ENCODE data around the gene UPB1.
A peak's percentile ranks its signal among the peaks of the same experiment; 100 is the strongest.

Gene UPB1

GRCh38 chr22:24494528-24495364, at the start of gene UPB1:
UPB1 (plus strand) TSS chr22:24495332; CDS start chr22:24495404, 72 bp downstream.
- DNase-seq: no peak

GRCh38 chr22:24445481-24446259, 49.5 kb upstream of the UPB1 start:
- no peak for DNase-seq

GRCh38 chr22:24446260-24446611, 48.9 kb upstream of the UPB1 start:
- no peak for DNase-seq

GRCh38 chr22:24450610-24451009, 44.5 kb upstream of the UPB1 start:
- DNase-seq: no peak

- DNase-seq: no peak
Measured at GRCh38 chr22:24451162-24451561, 44.0 kb upstream of the UPB1 start.

- DNase-seq: no peak
Measured at GRCh38 chr22:24453853-24454252, 41.3 kb upstream of the UPB1 start.

GRCh38 chr22:24455039-24455438, 40.1 kb upstream of the UPB1 start:
- no peak for DNase-seq

- DNase-seq: no peak
Measured at GRCh38 chr22:24455751-24456426, 39.2 kb upstream of the UPB1 start.

- DNase-seq: no peak
Measured at GRCh38 chr22:24457894-24458420, 37.2 kb upstream of the UPB1 start.

- DNase-seq: no peak
Measured at GRCh38 chr22:24459911-24460310, 35.2 kb upstream of the UPB1 start.

GRCh38 chr22:24460418-24461089, 34.6 kb upstream of the UPB1 start:
- no peak for DNase-seq

GRCh38 chr22:24463071-24463760, 31.9 kb upstream of the UPB1 start:
- no peak for DNase-seq

- DNase-seq: peak; percentile 8
Measured at GRCh38 chr22:24465566-24465965, 29.6 kb upstream of the UPB1 start.

GRCh38 chr22:24465975-24466374, 29.2 kb upstream of the UPB1 start:
- DNase-seq: no peak

- DNase-seq: no peak
Measured at GRCh38 chr22:24466716-24467328, 28.3 kb upstream of the UPB1 start.

- DNase-seq: no peak
Measured at GRCh38 chr22:24467340-24467739, 27.8 kb upstream of the UPB1 start.

- no peak for DNase-seq
Measured at GRCh38 chr22:24471570-24471969, 23.6 kb upstream of the UPB1 start.

GRCh38 chr22:24473284-24473683, 21.8 kb upstream of the UPB1 start:
- DNase-seq: no peak

- no peak for DNase-seq
Measured at GRCh38 chr22:24474221-24474620, 20.9 kb upstream of the UPB1 start.

- DNase-seq: no peak
Measured at GRCh38 chr22:24474649-24475255, 20.4 kb upstream of the UPB1 start.

- DNase-seq: no peak
Measured at GRCh38 chr22:24481641-24482040, 13.5 kb upstream of the UPB1 start.

All from DMS79 treated with DMSO at 0.1 percent for 48 hours (cell line).